ENCODE data around the gene UACA. TPM values are rescaled to one million over a fixed set of nuclear protein-coding genes. Genes with fewer than 3 reads are reported as not detected.
A peak's percentile ranks its signal among the peaks of the same experiment; 100 is the strongest.

UACA gene
- total and polyA plus RNA-seq, 2 experiments from 2014 or later = 64.0 to 135 TPM

DNA sequence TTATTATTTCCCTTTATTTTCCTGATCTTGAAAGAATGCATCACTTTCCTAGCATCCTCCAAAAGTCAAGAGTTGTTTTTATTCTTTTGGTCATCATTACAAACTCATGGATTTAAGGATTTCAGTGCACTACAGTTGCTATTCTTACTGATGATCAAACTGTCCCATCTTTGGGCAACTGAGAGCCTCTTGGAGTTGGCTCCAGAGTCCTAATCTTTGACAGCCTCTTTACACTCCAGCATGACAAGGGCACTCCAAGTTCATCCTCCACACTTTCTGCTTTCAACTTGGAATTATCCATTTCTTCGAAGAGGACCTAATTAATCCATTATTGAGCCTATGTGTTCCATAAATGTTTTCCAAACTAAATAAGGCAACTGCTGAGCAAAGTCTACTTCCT lies 5.7 kb downstream of the UACA start:
- no peak overlapping the region for H3K27ac ChIP-seq
- in situ Hi-C loops (cut with MboI) = no loop called here
- 56 to 71% methylated on average over 1 of the region's 1 CpG for WGBS, 2 experiments (ENCODE audit: low coverage in 1 of 2, low lambda C conversion rate in 2 of 2, missing lambda C conversion rate in 2 of 2)
- no peaks in the 10 kb centered on the region for H3K27me3 ChIP-seq (replicated peaks; ENCODE audit: insufficient read depth)
- H3F3A ChIP-seq (ENCODE audit: insufficient read depth) = peaks cover 24% of the 10 kb centered on the region; the same call in 1 of the 2 replicates
- 0 out of 2 replicates have a peak, but pooled peaks cover under 1% of the 10 kb centered on the region for H4K20me1 ChIP-seq (ENCODE audit: insufficient read depth)
- TF ChIP-seq EZH2 (IDR thresholded peaks at IDR 0.05; ENCODE audit: insufficient read depth, poor library complexity, severe bottlenecking) (no peak), EZH2phosphoT487 (IDR thresholded peaks at IDR 0.05; ENCODE audit: insufficient read depth, low read depth) (no peak)
- peaks cover 5% of the 10 kb centered on the region; the same call in 1 of the 2 replicates for H3K36me3 ChIP-seq (ENCODE audit: low read depth)
- DNase-seq = no peak
- H2AFZ ChIP-seq = no peak overlapping the region
- no peak overlapping the region for H3K9ac ChIP-seq
- no peaks in the 10 kb centered on the region for H3K9me3 ChIP-seq (ENCODE audit: low read depth)
- no peak overlapping the region for H3K4me3 ChIP-seq
- H3K4me1 ChIP-seq (ENCODE audit: insufficient read depth) = peaks cover 48% of the 10 kb centered on the region
- no peaks in the 10 kb centered on the region for H3K9me2 ChIP-seq (ENCODE audit: insufficient read depth)
- H3K4me2 ChIP-seq (ENCODE audit: unreplicated experiment) = no peak overlapping the region
- H3K79me2 ChIP-seq (ENCODE audit: insufficient read depth) = peaks cover 100% of the 10 kb centered on the region

DNA sequence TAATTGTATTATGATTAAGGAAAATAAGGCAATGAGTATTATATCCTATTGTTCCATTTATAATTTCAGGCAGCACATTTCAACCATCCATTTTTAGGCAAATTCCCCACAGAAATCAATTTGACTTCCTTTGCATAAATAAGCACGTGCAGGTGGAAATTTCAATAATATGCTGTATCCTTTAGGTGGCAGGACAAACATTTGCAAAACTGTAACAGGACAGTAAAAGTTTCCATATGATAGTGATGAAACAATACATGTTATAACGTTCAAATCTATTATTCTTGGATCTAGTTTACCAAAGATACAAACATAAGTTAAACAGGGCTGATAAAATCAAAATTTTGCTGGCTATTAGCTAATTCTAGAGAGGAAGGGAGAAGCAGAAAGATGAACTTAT lies 8.5 kb downstream of the UACA start:
- H3K27me3 ChIP-seq (replicated peaks; ENCODE audit: insufficient read depth) = no peaks in the 10 kb centered on the region
- 43 to 48% methylated on average over 2 of the region's 2 CpGs for WGBS, 2 experiments (ENCODE audit: low coverage in 1 of 2, low lambda C conversion rate in 2 of 2, missing lambda C conversion rate in 2 of 2)
- peaks cover 100% of the 10 kb centered on the region for H3K79me2 ChIP-seq (ENCODE audit: insufficient read depth)
- TF ChIP-seq EZH2phosphoT487 (IDR thresholded peaks at IDR 0.05; ENCODE audit: insufficient read depth, low read depth) (no peak), EZH2 (IDR thresholded peaks at IDR 0.05; ENCODE audit: insufficient read depth, poor library complexity, severe bottlenecking) (no peak)
- H3K27ac ChIP-seq = no peak overlapping the region
- no peak overlapping the region for H2AFZ ChIP-seq
- H3K9me2 ChIP-seq (ENCODE audit: insufficient read depth) = no peaks in the 10 kb centered on the region
- H3K9ac ChIP-seq = no peak overlapping the region
- peaks cover 33% of the 10 kb centered on the region; the same call in 1 of the 2 replicates for H3F3A ChIP-seq (ENCODE audit: insufficient read depth)
- H3K4me3 ChIP-seq = no peak overlapping the region
- in situ Hi-C loops (cut with MboI) = no loop called here
- no peak overlapping the region for H3K4me2 ChIP-seq (ENCODE audit: unreplicated experiment)
- H3K9me3 ChIP-seq (ENCODE audit: low read depth) = no peaks in the 10 kb centered on the region
- peaks cover 39% of the 10 kb centered on the region for H3K4me1 ChIP-seq (ENCODE audit: insufficient read depth)
- no peak for DNase-seq
- peaks cover 10% of the 10 kb centered on the region; the same call in 1 of the 2 replicates for H4K20me1 ChIP-seq (ENCODE audit: insufficient read depth)
- peaks cover 11% of the 10 kb centered on the region; the same call in 1 of the 2 replicates for H3K36me3 ChIP-seq (ENCODE audit: low read depth)

DNA sequence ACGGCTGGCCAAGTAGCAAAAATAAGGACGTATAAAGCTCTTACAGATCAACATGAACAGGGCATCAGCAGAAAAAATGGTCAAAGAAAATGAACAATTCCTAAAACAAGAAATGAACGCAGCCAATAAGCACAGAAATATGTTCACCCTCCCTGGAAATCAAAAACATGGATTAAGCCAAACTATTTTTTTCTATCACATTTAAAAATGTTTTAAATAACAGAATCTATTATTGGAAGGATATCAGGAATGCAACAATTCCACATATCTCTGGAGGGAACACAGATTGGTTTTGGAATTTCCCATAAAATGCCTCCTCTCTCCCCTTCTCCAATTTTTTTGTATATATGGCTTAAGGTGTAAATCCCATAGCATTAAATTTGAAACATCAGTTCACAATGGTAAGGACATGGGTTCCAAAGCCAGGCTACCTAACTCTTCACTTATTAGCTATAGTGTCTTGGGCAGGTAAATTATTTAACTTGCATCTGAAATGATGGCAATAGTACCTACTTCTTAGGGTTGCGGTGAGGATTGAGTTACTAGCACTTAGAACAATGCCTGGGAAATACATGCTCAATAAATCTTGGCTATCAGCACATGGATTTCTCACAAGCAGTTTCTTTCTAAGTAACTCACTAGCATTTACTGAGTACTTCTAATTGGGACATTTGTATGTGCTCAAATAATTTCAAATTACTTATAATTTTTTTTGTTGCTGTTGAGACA lies 10.1 kb downstream of the UACA start:
- Histone ChIP-seq H3K9ac (no peak overlapping the region), H3K9me2 (ENCODE audit: insufficient read depth) (no peaks in the 10 kb centered on the region), H3K27me3 (replicated peaks; ENCODE audit: insufficient read depth) (no peaks in the 10 kb centered on the region), H3K36me3 (ENCODE audit: low read depth) (peaks cover 11% of the 10 kb centered on the region; the same call in 1 of the 2 replicates), H3K9me3 (ENCODE audit: low read depth) (no peaks in the 10 kb centered on the region), H3K79me2 (ENCODE audit: insufficient read depth) (peaks cover 100% of the 10 kb centered on the region), H4K20me1 (ENCODE audit: insufficient read depth) (peaks cover 10% of the 10 kb centered on the region; the same call in 1 of the 2 replicates), H3K4me3 (no peak overlapping the region), H3K4me1 (ENCODE audit: insufficient read depth) (peaks cover 32% of the 10 kb centered on the region), H3K4me2 (ENCODE audit: unreplicated experiment) (peak overlapping the region; percentile 9), H2AFZ (no peak overlapping the region), H3K27ac (no peak overlapping the region), H3F3A (ENCODE audit: insufficient read depth) (peaks cover 35% of the 10 kb centered on the region; the same call in 1 of the 2 replicates)
- DNase-seq = no peak
- no peak for TF ChIP-seq EZH2 (IDR thresholded peaks at IDR 0.05; ENCODE audit: insufficient read depth, poor library complexity, severe bottlenecking)
- TF ChIP-seq EZH2phosphoT487 (IDR thresholded peaks at IDR 0.05; ENCODE audit: insufficient read depth, low read depth) = no peak
- in situ Hi-C loops (cut with MboI) = no loop called here
- WGBS, 2 experiments (ENCODE audit: low coverage in 1 of 2, low lambda C conversion rate in 2 of 2, missing lambda C conversion rate in 2 of 2) = 47 to 48% methylated on average over 4 of the region's 4 CpGs

DNA sequence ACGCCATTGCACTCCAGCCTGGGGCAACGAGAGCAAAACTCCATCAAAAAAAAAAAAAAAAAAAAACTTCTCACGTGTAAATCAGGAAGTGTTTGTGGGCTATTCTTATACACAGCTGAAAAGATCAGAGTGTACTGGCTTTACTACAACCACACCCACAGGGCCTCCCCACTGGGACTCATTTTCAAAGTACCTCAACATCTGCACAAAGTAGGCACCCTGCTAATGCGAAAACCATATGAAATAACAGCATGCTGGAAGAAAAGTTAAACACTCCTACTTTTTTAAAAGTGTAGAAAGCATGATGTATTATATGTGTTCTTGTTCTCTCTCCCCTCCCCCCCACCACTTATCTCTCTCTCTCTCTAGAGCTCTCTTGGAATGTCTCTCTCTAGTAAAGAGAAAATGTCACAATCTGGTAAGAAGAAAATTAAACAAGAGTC lies 11.1 kb downstream of the UACA start:
- 57% methylated on average over 4 of the region's 4 CpGs for WGBS, 2 experiments (ENCODE audit: low coverage in 1 of 2, low lambda C conversion rate in 2 of 2, missing lambda C conversion rate in 2 of 2)
- peaks cover 27% of the 10 kb centered on the region; the same call in 1 of the 2 replicates for H3F3A ChIP-seq (ENCODE audit: insufficient read depth)
- H3K4me3 ChIP-seq = no peak overlapping the region
- H2AFZ ChIP-seq = no peak overlapping the region
- H3K9ac ChIP-seq = no peak overlapping the region
- no peaks in the 10 kb centered on the region for H3K9me3 ChIP-seq (ENCODE audit: low read depth)
- H3K79me2 ChIP-seq (ENCODE audit: insufficient read depth) = peaks cover 100% of the 10 kb centered on the region
- peaks cover 6% of the 10 kb centered on the region; the same call in 1 of the 2 replicates for H3K36me3 ChIP-seq (ENCODE audit: low read depth)
- H3K27me3 ChIP-seq (replicated peaks; ENCODE audit: insufficient read depth) = no peaks in the 10 kb centered on the region
- DNase-seq = no peak
- no peak for TF ChIP-seq EZH2 (IDR thresholded peaks at IDR 0.05; ENCODE audit: insufficient read depth, poor library complexity, severe bottlenecking)
- no peak for TF ChIP-seq EZH2phosphoT487 (IDR thresholded peaks at IDR 0.05; ENCODE audit: insufficient read depth, low read depth)
- peaks cover 10% of the 10 kb centered on the region; the same call in 1 of the 2 replicates for H4K20me1 ChIP-seq (ENCODE audit: insufficient read depth)
- H3K9me2 ChIP-seq (ENCODE audit: insufficient read depth) = no peaks in the 10 kb centered on the region
- no peak overlapping the region for H3K4me2 ChIP-seq (ENCODE audit: unreplicated experiment)
- H3K4me1 ChIP-seq (ENCODE audit: insufficient read depth) = peaks cover 27% of the 10 kb centered on the region
- in situ Hi-C loops (cut with MboI) = no loop called here
- H3K27ac ChIP-seq = no peak overlapping the region

All from GM23248 (cell line).